Gastroesophageal sphincter (tissue), 3 donors: ENCODE measurements around the gene ANO4.

ENCODE experiments used
- CTCF ChIP-seq, 4 experiments: fragments of 200-600 bp in 2 of 4; fragments of 450-650 bp in 2 of 4; sonication (generic) in 1 of 4; IDR thresholded peaks; one replicate each; pipeline ENCODE4 v1.5.1; 2017 to 2019; ENCODE audit warnings: antibody characterized with exemption in 4 of 4, mild to moderate bottlenecking in 2 of 4, moderate library complexity in 2 of 4
- POLR2A ChIP-seq, 2 donors: fragments of 450-650 bp; IDR thresholded peaks; one replicate each; pipeline ENCODE4 v1.6.1; 2017; ENCODE audit warnings: antibody characterized with exemption in 2 of 2, mild to moderate bottlenecking in 2 of 2, moderate library complexity in 1 of 2
- POLR2AphosphoS5 ChIP-seq: sonication (generic); formaldehyde crosslinking; IDR thresholded peaks from one replicate; pipeline ENCODE4 v1.6.1; 2017; ENCODE audit warnings: antibody characterized with exemption

GRCh38 chr12:100986595-100987547, 192.3 kb downstream of the ANO4 start:
- no peak for TF ChIP-seq CTCF (IDR thresholded peaks at IDR 0.05)
- TF ChIP-seq POLR2A (IDR thresholded peaks at IDR 0.05): no peak
- no peak for TF ChIP-seq POLR2AphosphoS5
